GM21390 (cell line): ENCODE results near the gene PTCHD4.

Experiments used
- ATAC-seq: cut with Tn5 transposase; IDR thresholded peaks from one replicate; pipeline ENCODE4 v1.9.1; 2021; ENCODE audit not compliant: unreplicated experiment

The PTCHD4 gene

DNA sequence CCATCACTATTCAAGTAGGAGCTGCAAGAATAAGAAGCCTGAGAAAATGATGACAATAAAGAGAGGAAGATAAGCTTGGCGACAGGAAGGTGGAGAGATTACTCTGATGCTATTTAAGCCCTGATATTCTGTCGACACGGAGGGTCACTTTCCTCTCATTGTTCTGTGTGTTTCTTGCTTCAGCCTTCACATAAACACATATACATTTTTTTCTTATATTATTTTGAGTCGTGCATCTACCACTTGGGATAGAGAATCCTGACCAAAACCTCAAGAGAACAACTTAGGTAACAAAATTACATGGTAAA lies 10.5 kb downstream of the PTCHD4 start:
- no peak for ATAC-seq

DNA sequence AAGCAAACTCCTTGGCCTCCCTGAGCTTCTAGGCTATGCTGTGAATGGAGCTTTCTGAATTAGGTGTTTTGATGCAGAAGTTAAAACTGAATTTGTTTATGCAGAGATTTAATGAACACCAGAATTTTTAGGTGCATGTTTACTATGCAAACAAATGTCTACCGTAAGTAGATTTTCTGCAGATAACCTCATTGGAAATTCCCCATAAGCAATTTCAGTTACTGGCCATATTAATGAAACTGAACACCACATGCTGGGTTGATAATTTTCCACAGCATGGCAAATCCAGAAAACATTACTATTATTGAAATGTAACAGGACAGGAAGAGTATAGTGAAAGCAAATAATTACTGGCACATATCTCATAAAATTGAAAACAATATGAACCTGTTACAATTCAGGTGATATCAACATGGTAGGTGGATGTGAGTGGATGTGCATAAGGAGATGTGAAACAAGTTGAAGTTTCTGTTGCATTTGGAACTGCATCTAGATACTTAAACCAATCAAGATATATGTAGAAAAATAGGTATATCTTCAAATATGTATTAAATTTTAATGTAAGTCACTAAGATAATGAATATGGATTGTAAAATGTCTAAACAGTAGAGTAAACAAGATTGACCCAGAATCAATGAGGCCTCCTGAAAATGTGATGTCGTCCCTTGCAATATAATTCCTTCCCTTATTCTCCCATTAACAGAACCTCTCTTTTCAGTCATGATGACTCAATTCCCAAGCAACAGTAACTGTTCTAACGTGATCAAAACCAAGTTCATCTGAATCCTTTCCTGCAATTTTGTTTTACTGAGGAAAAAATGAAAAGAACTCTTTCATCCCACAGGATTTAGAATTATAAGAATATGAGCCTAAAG lies 11.0 kb downstream of the PTCHD4 start:
- ATAC-seq, result no peak

DNA sequence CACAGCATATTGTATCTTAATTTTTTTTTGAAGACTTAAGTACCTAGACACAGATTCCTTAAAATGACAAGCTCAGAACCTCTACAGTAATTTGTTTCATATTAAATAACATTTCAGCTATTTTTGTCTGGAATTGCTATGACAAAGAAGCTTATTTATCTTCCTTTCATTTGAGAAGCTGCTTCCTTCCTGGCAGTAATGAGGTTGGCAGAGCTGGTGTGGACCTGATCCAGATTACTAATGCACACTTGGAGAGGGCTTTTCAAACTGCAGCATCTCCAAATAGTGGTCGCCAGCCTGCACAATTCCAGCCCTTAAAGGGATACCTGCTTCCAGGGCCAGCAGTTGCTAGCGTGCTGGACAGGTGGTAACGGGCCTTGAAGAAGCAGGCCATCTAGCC lies 12.1 kb downstream of the PTCHD4 start:
- ATAC-seq, result no peak

- no peak for ATAC-seq
Measured at GRCh38 chr6:48092550-48093217, 18.3 kb downstream of the PTCHD4 start.

GRCh38 chr6:48090546-48090945 lies 20.5 kb downstream of the PTCHD4 start:
- ATAC-seq, result no peak

DNA sequence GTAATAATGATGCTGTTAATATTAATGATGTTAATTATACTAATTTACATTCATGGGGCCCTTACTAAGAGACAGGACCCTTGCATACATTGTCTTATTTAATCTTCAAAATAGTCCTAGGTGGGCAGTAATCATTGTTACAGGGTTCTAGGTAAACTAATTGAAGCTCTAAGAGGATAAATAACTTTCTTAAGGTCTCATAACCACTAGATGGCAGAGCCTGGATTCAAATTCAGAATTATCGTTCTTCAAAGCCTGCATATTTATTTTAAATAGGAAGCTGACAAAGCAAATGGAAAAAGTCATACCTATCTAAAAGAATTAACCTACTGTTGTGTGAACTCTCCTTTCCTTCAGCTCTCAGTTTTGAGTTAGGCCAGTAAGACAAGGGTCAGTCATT lies 23.5 kb downstream of the PTCHD4 start:
- ATAC-seq, result no peak

DNA sequence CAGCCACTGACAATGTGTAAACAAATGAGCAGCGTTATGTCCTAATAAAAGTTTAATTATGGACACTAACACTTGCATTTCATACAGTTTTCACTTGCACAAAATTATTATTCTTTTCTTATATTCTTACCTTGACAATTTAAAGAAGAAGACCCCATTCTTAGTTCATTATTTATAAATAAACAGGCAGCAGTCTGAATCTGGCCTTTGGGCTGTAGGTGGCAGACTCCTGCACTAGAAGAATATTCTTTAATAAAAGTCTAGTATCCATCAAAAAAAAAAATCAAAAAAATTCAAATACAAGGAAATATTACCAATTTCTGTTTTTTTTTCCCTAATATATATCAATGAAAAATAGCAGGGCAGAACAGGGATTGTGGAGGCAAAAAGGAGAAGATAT lies 24.8 kb downstream of the PTCHD4 start:
- ATAC-seq, result no peak

- no peak for ATAC-seq
Measured at GRCh38 chr6:48085131-48085741, 25.8 kb downstream of the PTCHD4 start.

DNA sequence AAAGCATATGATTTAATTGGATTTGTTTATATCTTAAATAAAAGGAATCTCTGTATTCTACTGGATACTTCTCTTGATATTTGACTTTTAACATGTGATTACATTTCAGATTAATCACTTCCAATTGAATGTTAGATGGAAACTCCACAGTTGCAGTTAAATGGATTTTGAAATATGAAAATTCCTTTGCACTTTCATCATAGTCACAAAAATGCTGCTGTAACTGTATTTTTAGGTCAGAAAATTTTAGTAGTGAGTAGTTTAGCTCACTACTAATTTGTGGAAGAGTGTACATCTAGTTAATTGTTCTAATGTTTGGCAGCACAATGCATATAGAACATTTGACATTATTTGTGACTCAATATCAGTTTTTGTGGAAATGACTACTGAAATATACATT lies 26.8 kb downstream of the PTCHD4 start:
- ATAC-seq, result no peak

GRCh38 chr6:48080227-48081009 lies 30.6 kb downstream of the PTCHD4 start:
- ATAC-seq, result no peak

DNA sequence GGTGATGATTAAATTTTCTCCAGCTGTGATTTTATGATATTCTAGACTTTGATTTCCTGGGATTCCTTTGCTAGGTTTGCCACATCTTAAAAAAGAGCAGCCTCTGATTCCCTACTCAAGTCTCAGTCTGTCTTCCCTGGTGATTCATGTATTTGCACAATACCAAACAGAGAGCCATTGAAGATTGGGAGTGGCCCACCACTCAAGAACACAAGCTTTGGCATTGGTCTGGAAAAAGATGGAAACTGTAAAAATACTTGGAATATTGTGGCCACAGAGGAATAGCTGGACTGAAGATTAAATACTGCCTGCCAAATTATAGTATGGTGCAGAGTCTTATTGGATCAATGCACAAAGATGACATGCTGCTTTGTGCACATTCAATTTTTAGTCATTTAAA lies 32.9 kb downstream of the PTCHD4 start:
- ATAC-seq, result no peak

GRCh38 chr6:48075181-48075580 lies 35.8 kb downstream of the PTCHD4 start:
- ATAC-seq, result no peak

DNA sequence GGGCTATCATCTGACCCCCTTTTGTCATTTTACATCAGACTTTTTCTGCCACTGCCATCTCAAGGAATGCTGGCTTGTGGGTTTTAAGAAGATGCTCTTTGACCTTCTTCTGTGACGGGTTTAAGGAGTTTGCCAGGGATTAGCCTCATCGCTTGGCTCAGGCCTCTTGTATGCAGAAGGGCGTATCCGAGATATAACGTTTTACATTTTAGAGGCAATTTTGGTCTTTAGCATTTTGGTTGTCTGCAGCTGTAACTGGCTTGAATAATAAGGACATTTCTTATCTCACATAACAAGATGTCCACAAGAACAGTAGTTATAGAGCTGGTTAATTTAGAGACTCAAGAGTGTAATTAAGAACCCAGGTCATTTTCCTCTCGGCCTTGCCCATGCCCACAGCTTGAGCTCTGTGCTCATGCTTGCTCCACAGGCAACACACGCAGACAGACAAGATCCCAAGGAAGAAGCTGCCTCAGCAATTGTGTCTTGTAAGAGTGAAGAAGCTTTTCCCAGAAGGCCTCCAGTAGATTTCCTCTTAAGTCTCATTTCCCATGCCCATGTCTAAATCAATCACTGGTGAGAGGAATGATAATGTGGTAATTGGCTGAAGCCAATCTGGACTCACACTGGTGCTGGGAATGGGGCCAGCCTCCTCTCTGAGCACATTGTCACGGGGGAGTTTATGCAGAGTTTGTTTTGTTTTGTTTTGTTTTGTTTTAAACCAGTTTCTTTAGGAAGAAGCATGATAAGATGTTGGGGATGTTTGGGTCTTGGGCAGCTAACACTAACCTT lies 36.8 kb downstream of the PTCHD4 start:
- ATAC-seq, result no peak

DNA sequence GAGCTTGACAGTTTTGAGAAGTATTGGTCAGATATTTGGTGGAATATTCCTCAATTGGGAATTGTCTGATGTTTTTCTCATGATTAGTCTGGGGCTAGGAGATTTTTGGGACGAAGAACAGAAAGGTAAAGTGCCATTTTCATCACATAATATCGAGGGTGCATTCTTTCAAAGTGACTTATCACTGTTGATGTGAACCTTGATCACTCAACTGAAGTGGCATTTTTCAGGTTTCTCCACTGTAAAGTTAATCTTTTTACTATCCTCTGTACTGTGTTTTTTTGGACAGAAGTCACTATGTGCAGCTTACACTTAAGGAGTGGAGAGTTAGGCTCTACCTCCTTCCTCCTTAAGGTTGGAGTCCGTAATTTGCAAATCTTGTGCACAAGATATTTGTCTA lies 39.2 kb downstream of the PTCHD4 start:
- no peak for ATAC-seq

DNA sequence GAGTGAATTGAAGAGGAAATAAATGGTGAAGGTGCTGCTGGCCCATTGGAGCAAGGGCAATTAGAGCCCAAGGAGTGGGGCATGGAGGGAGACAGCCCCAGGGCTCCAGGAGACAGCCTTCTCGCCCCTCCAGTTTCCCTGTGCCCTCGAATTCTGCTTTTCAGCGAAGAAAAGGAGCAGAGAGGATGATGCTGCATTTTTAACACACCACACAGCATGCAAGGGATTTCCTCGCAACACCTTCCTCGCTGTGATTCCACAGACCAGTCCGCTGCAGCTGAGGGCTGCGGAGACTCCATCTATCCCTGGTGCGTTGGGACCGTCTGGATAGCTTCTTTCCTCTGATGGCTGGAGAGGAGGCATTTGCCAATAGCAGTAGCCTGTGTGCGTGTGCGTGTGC lies 41.7 kb downstream of the PTCHD4 start:
- ATAC-seq, result no peak

DNA sequence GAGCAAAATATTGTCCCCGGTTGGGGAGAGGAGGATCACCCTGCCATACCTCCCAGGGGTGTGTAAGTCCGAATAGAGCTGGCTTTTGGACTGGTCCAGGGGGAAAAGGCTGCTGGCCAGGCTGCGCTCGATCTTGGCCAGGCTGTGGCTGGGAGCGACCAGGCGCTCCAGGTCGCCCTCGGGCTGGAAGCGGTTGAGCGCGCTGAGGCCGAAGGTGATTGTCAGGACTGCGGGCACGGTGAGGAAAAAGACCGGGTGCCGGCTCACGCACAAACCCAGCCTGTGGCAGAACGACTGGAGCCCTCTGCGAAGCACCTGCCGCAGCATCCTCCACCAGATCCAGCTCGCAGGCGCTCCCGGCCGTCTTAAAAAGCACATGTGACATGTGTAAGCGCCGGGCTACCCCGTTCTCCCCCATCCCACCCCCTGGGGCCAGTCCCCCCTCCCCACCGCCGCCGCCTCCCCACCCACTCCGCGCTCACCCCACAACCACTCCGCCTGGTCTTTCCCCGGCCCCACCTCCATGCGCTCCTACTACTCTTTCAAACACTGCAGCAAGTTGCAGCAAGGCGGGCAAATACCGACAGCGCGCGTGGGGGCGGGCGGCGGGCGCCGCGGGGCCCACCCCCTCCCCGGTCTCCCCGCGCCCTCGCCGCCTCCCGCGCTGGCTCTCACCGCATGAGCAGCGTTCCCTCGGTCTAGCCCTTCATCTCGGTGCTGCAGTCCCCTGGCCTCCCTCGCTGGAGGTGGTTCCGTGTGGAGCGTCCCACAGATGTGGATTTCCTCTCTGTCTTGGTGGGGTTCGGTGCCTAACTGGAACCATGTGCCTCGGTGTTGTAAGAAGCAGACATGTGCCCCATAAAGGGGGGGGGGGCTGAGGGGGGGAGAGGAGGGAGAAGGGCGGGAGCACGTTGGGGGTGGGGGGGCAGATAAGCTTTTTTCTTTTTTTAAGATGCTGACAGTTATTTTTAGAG lies 42.4 kb downstream of the PTCHD4 start:
- ATAC-seq, result no peak

DNA sequence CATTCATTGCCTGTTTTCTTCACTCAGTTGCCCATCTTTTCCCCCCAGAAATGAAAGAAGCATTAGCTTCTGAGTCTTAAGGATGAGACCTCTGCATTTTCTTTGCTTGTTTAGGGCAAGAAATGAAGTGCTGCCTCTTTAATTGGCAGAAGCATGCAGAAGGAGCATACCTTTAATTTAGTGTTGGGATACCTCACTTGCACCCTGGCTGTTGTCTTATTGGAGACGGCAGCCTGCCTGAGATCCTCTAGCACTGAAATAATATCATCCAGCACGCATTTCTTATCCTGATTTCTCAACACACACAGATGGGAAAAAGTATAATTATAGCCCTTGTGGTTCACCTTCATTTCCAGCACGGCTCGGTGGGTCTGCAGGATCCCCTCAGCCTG lies 43.1 kb downstream of the PTCHD4 start:
- no peak for ATAC-seq

DNA sequence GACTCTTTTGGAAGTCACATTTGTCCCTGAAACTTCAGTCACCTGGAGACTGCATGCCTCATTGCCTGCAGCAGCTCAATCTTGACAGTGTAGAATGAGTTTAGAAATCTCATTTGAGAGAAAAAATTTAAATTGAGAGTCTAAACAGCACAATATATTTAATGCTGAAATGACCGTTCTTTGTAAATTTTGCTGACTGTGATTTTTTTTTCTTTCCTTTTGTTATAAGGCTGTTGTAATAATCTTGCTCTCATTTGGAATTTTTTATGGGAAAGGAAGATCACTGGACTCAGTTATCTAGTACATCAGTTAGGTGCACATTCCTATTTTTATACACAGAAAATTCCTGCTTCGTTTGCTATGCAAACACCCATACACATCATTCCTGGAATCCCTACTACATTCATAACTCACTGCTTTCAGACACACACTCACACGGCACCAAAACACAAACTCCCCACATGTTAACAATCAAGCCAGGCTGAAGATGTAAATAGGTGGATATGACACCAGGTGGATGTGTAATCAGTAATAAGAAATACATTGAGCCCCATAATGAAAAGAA lies 43.8 kb downstream of the PTCHD4 start:
- ATAC-seq, result no peak

DNA sequence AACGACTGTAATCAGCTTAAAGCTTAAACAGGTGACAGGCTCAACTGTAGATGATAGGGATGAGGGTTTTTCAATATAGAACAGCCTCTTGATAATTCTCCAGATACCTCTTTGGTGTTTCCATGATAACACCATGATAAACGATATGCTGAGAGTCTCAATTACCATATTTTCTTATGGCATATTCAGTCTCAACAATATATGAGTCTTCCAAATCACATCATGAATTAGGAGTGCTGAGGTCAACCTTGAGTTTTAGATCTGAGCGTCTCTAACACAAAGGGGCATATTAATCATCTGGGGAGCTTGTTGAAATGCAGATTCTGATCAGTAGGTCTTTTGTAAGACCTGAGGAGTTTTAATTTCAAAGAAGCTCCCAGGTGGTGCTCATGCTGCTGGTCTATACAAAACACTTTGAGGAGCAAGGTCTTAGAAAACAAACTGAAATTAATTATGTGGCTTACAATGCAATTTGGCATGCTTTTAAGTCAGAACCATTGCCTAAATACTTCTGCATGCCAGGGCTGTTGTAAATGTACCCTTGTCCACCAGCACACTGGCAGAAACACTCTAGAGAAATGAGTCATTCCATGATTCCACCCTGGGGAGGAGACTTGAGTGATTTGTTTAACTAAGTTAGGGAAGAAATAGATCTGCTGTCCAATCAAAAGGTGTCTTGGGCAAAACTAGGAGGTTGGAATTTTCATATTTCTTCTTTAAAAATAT lies 49.6 kb downstream of the PTCHD4 start:
- ATAC-seq, result no peak
